GM06990 (cell line): Measurements from ENCODE around the gene PNMA8C.
"Not testable (repeated sequence)": the region's sequence is repeated elsewhere in the genome, so short reads cannot be mapped to it uniquely, and the experiment has no call there.

ENCODE experiments used
- DNase-seq: peaks from one replicate; pipeline ENCODE4 v3.0.0-alpha.2; 2011; ENCODE audit not compliant: insufficient read length; ENCODE audit errors: extremely low read depth
- H3K27me3 ChIP-seq: replicated peaks from 2 replicates; pipeline ENCODE4 v1.6.0; 2011; ENCODE audit warnings: low read length; ENCODE audit not compliant: control insufficient read depth, insufficient read depth
- H3K36me3 ChIP-seq: 2 replicates; pipeline ENCODE4 v1.5.1; 2011; ENCODE audit warnings: low read length; ENCODE audit not compliant: control insufficient read depth, insufficient read depth
- H3K4me3 ChIP-seq: replicated peaks from 2 replicates; pipeline ENCODE4 v1.5.1; 2011; ENCODE audit warnings: low read depth, mild to moderate bottlenecking, control low read depth, low read length
- CTCF ChIP-seq: IDR thresholded peaks from 2 replicates; pipeline ENCODE4 v1.5.1; 2011; ENCODE audit warnings: low read length, control low read depth, mild to moderate bottlenecking, inconsistent platforms; ENCODE audit not compliant: insufficient read depth, poor library complexity, severe bottlenecking

PNMA8C gene

DNA sequence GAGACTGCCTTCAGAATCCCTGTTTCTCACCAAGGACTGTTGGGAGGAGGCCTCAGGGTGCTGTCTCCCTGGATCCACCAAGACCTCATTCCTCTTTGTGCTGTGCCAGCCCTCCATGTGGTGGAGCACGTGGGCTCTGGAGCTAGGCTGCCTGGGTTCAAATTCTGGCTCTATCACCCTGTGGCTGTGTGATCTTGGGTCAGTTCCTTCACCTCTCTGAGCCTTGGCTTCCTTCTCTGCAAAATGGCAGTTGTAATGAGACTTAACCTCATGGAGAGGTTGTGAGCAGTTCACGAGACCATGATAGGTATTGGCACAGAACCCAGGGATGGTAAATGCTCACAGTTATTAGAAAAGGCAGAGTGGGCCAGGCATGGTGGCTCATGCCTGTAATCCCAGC is 6.4 kb downstream of the PNMA8C start:
- no peaks in the 10 kb centered on the region for H3K36me3 ChIP-seq
- no peak overlapping the region for H3K4me3 ChIP-seq
- DNase-seq: no peak
- no peak for TF ChIP-seq CTCF
- no peaks in the 10 kb centered on the region; the same call in 1 of the 2 replicates for H3K27me3 ChIP-seq

- no peak overlapping the region for H3K4me3 ChIP-seq
- H3K36me3 ChIP-seq: no peaks in the 10 kb centered on the region
- no peaks in the 10 kb centered on the region for H3K27me3 ChIP-seq
- TF ChIP-seq CTCF: no peak
- no peak for DNase-seq
Observed at GRCh38 chr19:46420056-46420455, 8.7 kb downstream of the PNMA8C start.

DNA sequence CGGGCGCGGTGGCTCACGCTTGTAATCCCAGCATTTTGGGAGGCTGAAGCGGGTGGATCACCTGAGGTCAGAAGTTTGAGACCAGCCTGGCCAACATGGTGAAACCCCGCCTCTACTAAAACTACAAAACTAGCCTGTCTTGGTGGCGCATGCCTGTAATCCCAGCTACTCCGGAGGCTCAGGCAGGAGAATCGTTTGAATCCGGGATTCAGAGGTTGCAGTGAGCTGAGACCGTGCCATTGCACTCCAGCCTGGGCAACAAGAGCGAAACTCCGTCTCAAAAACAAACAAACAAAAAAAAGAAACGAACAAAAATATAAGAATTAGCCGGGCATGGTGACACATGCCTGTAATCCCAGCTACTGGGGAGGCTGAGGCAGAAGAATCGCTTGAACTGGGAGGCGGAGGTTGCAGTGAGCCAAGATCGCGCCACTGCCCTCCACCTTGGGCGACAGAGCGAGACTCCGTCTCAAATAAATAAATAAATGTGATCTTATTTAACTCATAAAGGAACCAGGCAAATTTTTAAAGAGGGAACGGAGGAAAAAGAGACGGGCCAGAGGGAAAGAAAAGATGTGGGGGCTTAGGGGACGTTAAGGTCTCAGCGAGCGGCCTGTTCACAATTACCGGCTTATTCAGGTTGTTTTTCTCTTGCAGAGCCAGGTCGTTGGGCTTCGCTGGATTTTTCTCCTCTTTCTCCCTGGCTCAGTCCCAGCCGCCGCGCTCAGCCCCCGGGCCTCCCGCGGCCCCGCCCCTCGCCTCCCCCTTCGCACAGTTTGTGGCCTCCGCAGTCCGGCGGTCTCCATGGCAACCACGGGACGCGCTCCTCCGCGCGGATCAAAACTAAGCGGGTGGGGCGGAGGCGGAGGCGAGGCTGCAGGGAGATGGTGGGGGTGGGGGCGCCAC is 12.7 kb downstream of the PNMA8C start:
- not testable (repeated sequence) for H3K36me3 ChIP-seq, H3K4me3 ChIP-seq, H3K27me3 ChIP-seq, DNase-seq

GRCh38 chr19:46414899-46415298 is 13.8 kb downstream of the PNMA8C start:
- H3K36me3 ChIP-seq, H3K4me3 ChIP-seq, DNase-seq, H3K27me3 ChIP-seq: not testable (repeated sequence)

DNA sequence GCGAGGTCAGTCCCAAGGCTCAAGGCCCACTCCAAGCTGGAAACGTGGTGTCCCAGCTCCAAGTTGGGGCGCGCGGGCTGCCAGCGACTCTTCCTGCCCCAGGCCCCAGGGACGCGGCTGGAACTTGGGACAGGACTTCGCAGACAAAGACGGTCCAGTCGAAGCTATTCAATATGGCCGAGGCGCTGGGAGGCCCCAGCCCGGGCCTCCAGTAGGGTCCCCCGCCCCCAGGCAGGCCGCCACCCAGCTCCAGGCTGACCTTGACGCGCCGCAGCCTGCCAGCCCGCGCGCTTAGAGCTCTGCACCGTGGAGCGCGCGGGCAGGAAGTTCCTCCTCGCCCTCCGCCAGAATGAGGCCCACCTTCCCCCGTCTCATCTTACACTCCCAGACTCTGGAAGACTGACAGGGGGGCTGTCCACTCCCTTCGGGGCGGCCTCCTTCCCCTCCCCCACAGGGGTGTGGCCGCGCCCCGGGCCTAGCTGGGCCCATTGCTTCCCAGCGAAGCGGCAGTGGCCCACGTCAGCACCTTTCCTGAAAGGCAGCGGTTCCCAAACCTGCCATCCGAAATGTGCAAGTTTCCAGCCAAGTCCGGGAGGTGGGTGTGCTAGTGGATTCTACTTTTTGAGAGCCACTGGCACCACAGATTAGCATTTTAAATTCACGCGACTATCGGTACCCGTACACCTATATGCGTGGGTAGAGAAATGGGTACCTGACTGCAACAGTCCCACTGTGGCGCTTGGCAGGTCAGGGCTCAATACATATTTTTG is 15.3 kb downstream of the PNMA8C start, which contains the start of gene CCDC8:
CCDC8 (minus strand) TSS at position 303 of the 770 bp plus-strand sequence. CDS start 754 bp downstream, outside the sequence.
- Histone ChIP-seq H3K27me3 (no peaks in the 10 kb centered on the region; the same call in none of the 2 replicates), H3K4me3 (no peak within 1 kb of the TSS), H3K36me3 (no peaks in the 10 kb centered on the region)
- no peak for DNase-seq
- no peak for TF ChIP-seq CTCF

DNA sequence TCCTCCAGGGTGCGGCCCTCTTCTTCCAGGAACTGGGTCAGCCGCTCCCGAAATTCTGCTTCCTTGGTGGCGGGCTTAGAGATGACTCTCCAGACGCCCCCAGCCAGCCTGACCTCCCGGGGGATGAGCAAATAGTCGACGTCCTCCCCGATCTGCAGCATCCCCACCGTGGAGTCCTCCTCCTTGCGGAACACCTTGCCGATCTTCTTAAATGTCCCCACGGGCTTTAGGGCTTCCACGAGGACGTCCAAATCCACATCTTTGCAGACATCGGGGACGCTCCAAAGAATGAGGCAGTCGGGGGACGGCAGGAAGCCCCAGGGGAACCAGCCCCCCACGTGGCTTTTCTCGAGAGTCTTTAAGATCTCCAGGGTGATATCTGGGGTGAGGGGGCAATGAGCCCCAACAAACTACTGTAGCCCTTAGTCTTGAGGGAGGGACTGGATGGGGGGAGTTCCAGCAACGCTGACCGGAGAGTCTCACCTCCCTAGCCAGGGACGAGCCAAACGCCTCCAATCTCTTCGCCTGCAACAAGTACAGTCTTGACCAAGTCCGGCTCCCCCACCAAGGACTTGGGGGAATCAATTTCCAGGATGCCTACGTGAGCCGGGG is 16.0 kb downstream of the PNMA8C start:
- no peaks in the 10 kb centered on the region for H3K36me3 ChIP-seq
- DNase-seq: no peak
- TF ChIP-seq CTCF: no peak
- no peak overlapping the region for H3K4me3 ChIP-seq
- no peaks in the 10 kb centered on the region; the same call in none of the 2 replicates for H3K27me3 ChIP-seq
